K562 (cell line): Measurements from ENCODE around the gene IL1RL1. TPM values are rescaled to one million over a fixed set of nuclear protein-coding genes. Genes with fewer than 3 reads are reported as not detected.

Experiments used
- ATAC-seq: fragments of 200-7000 bp; cut with Tn5 transposase; 3 replicates; pipeline ENCODE4 v1.9.1; 2020; ENCODE audit warnings: moderate library complexity
- BruUV-seq: library from RNA; stranded (reverse); fragments of 400-500 nt; replicated peaks from 2 replicates; lab custom pipeline; 2021; lab: Mats Ljungman, UMichigan
- CTCF ChIA-PET: fragments of 300-600 bp; formaldehyde crosslinking; extraction: SDS; loops from one replicate; lab custom pipeline; 2021; ENCODE audit warnings: low intra/inter-chr PET ratio; lab: Yijun Ruan, JAX
- POLR2A ChIA-PET: fragments of 300-600, 350-650 bp; sonication (Branson Sonifier 250); formaldehyde crosslinking; extraction: SDS; loops from one replicate; lab custom pipeline; 2021; ENCODE audit warnings: antibody characterized with exemption, inconsistent platforms; lab: Yijun Ruan, JAX
- DNase-seq, 4 experiments: peaks; one replicate each; pipeline versions ENCODE4 v3.0.0 to v3.0.0-alpha.2; 2011 to 2018; ENCODE audit warnings: low spot score in 3 of 4, mixed read lengths in 3 of 4; ENCODE audit errors: extremely low read depth in 1 of 4
- FAIRE-seq: peaks from 2 replicates; lab custom pipeline; 2011; peaks lifted over from hg19 to GRCh38; lab: Jason Lieb, UNC
- H2AFZ ChIP-seq: 2 replicates; pipeline ENCODE4 v1.6.0; 2011; ENCODE audit warnings: low read depth, low read length, control low read depth, inconsistent platforms
- H3K27ac ChIP-seq: fragments of 200-600 bp; 3 replicates; pipeline ENCODE4 v1.8.0; 2011; ENCODE audit warnings: low read depth, mild to moderate bottlenecking, control low read depth, inconsistent platforms, low read length, moderate library complexity, mixed read lengths; ENCODE audit errors: extremely low read depth
- H3K27me3 ChIP-seq, 2 experiments: fragments of 300-600 bp in 1 of 2; 2 replicates in 1 of 2; 3 replicates in 1 of 2; pipeline versions ENCODE4 v1.6.0 to v1.8.0; 2011; ENCODE audit warnings: inconsistent platforms in 2 of 2, low read length in 2 of 2, mild to moderate bottlenecking in 1 of 2, mixed read lengths in 1 of 2, moderate library complexity in 1 of 2; ENCODE audit not compliant: control insufficient read depth in 2 of 2, insufficient read depth in 2 of 2
- H3K36me3 ChIP-seq: fragments of 300-600 bp; 3 replicates; pipeline ENCODE4 v1.8.0; 2011; ENCODE audit warnings: mild to moderate bottlenecking, low read length, inconsistent platforms; ENCODE audit not compliant: control insufficient read depth, insufficient read depth
- H3K4me1 ChIP-seq, 2 experiments: fragments of 200-600 bp in 1 of 2; replicated peaks in 1 of 2; 2 replicates in 1 of 2; 3 replicates in 1 of 2; pipeline versions ENCODE4 v1.5.1 to v1.8.0; 2011; ENCODE audit warnings: inconsistent platforms in 2 of 2, low read length in 2 of 2, mild to moderate bottlenecking in 1 of 2, mixed read lengths in 1 of 2, moderate library complexity in 1 of 2; ENCODE audit not compliant: control insufficient read depth in 2 of 2, insufficient read depth in 2 of 2
- H3K4me2 ChIP-seq: 2 replicates; pipeline ENCODE4 v1.6.1; 2011; ENCODE audit warnings: low read length, control low read depth, inconsistent platforms, mixed read lengths; ENCODE audit not compliant: insufficient read depth
- H3K4me3 ChIP-seq: fragments of 200-600 bp; sonication (generic), shearing (Covaris generic); 2 replicates; pipeline ENCODE4 v1.5.1; 2016; ENCODE audit warnings: control low read depth, inconsistent platforms
- H3K79me2 ChIP-seq: fragments of 200-600 bp; 3 replicates; pipeline ENCODE4 v1.8.0; 2011; ENCODE audit warnings: low read length, inconsistent platforms; ENCODE audit not compliant: control insufficient read depth, insufficient read depth
- H3K9ac ChIP-seq, 2 experiments: 2 replicates each; pipeline versions ENCODE4 v1.6.0 to v1.6.1; 2011; ENCODE audit warnings: low read depth in 2 of 2, low read length in 2 of 2, control low read depth in 1 of 2, inconsistent platforms in 1 of 2, mild to moderate bottlenecking in 1 of 2, mixed read lengths in 1 of 2; ENCODE audit not compliant: insufficient read depth in 1 of 2
- H3K9me1 ChIP-seq: one replicate; pipeline ENCODE4 v1.6.0; 2011; ENCODE audit warnings: inconsistent platforms, mild to moderate bottlenecking, low read length, moderate library complexity; ENCODE audit not compliant: control insufficient read depth, insufficient read depth
- H3K9me3 ChIP-seq: replicated peaks from 2 replicates; pipeline ENCODE4 v1.5.1; 2011; ENCODE audit warnings: low read depth, low read length, inconsistent platforms; ENCODE audit not compliant: control insufficient read depth, insufficient read depth
- H4K20me1 ChIP-seq: replicated peaks from 2 replicates; pipeline ENCODE4 v1.6.1; 2011; ENCODE audit warnings: low read length, inconsistent platforms, mixed read lengths; ENCODE audit not compliant: control insufficient read depth, insufficient read depth
- BHLHE40 ChIP-seq: IDR thresholded peaks from 2 replicates; pipeline ENCODE4 v1.6.1; 2011; ENCODE audit warnings: low read length, improper control_type of control experiment
- LCOR ChIP-seq: sonication (generic); formaldehyde crosslinking; IDR thresholded peaks from 2 replicates; pipeline ENCODE4 v1.8.0; 2022; ENCODE audit warnings: mild to moderate bottlenecking, missing genetic modification reagents
- MEIS2 ChIP-seq: fragments of 450-650 bp; IDR thresholded peaks from 2 replicates; pipeline ENCODE4 v1.6.1; 2014; ENCODE audit warnings: mild to moderate bottlenecking; ENCODE audit not compliant: partially characterized antibody
- MIER1 ChIP-seq: fragments of 450-650 bp; IDR thresholded peaks from 2 replicates; pipeline ENCODE4 v1.6.1; 2016; ENCODE audit warnings: antibody characterized with exemption, mild to moderate bottlenecking, low read depth
- MLLT1 ChIP-seq, 2 experiments: fragments of 450-650 bp; IDR thresholded peaks; 2 replicates each; pipeline ENCODE4 v1.6.1; 2016
- MYC ChIP-seq, 2 experiments: fragments of 250-450 bp in 1 of 2; sonication (Bioruptor Pico) in 1 of 2; IDR thresholded peaks; 2 replicates each; pipeline versions ENCODE4 v1.5.1 to v1.6.1; 2012 to 2021; ENCODE audit warnings: low read depth in 2 of 2, borderline replicate concordance in 1 of 2, improper control_type of control experiment in 1 of 2, low read length in 1 of 2, mild to moderate bottlenecking in 1 of 2, moderate library complexity in 1 of 2
- PBX2 ChIP-seq, 2 experiments: IDR thresholded peaks in 1 of 2; conservative IDR thresholded peaks in 1 of 2; 2 replicates each; pipeline ENCODE4 v1.6.1; 2016; ENCODE audit warnings: low read depth in 2 of 2, mild to moderate bottlenecking in 1 of 2, missing compliant biosample characterization in 1 of 2, missing genetic modification characterization in 1 of 2, moderate library complexity in 1 of 2
- RFX1 ChIP-seq: fragments of 450-650 bp; IDR thresholded peaks from 2 replicates; pipeline ENCODE4 v1.6.1; 2016; ENCODE audit warnings: mild to moderate bottlenecking, moderate library complexity
- TSHZ1 ChIP-seq: fragments of 250-450 bp; sonication (Bioruptor Pico); IDR thresholded peaks from 2 replicates; pipeline ENCODE4 v1.4.0; 2020; ENCODE audit warnings: mild to moderate bottlenecking, moderate library complexity
- ZBTB7A ChIP-seq: IDR thresholded peaks from 2 replicates; pipeline ENCODE4 v1.6.1; 2011; ENCODE audit warnings: low read depth, mild to moderate bottlenecking, low read length, moderate library complexity, borderline replicate concordance; ENCODE audit not compliant: control insufficient read depth
- ZNF449 ChIP-seq: fragments of 250-450 bp; sonication (Bioruptor Pico); IDR thresholded peaks from 2 replicates; pipeline ENCODE4 v1.8.0; 2022; ENCODE audit warnings: moderate library complexity, mild to moderate bottlenecking, inconsistent platforms
- ZNF766 ChIP-seq: fragments of 200-800 bp; sonication (Bioruptor generic); conservative IDR thresholded peaks from 2 replicates; pipeline ENCODE4 v1.6.1; 2016; ENCODE audit warnings: missing genetic modification characterization, missing compliant biosample characterization
- WGBS: fragments of 100-300 bp; shearing (Covaris generic); methylation state at CpG from one replicate; pipeline ENCODE4 v1.1.6; 2016; ENCODE audit warnings: low coverage, mixed read lengths; ENCODE audit not compliant: insufficient coverage; ENCODE audit errors: missing lambda C conversion rate; 5-methylcytosine and 5-hydroxymethylcytosine counted together
- in situ Hi-C: fragments of 300-500 bp; cut with MboI; formaldehyde crosslinking; loops from 4 replicates; pipeline ENCODE4 v1.15.0; 2018; ENCODE audit warnings: inconsistent platforms, mixed read lengths
- intact Hi-C: fragments of 100-400 bp; cut with micrococcal nuclease; formaldehyde crosslinking; loops from 2 replicates; pipeline ENCODE4 v1.14.2; 2022
- polyA plus RNA-seq, 8 experiments: library from polyadenylated mRNA; depleted of rRNA in 4 of 8; stranded (reverse) in 5 of 8; unstranded in 3 of 8; fragments of >200 nt; fragmentation: Nextera tagmentation in 2 of 8; fragmentation: Illumina TruSeq in 1 of 8; extraction: Ambion mirVana in 2 of 8; extraction: Trizol in 1 of 8; gene quantifications; 2 replicates each; pipeline versions ENCODE4 v1.2.1 to v1.2.3, GENCODE V29; 2011 to 2014; ENCODE audit warnings: inconsistent platforms in 1 of 8, missing spikeins in 1 of 8
- total RNA-seq, 7 experiments: library from RNA; depleted of rRNA in 6 of 7; stranded (reverse); fragments of >200 nt in 6 of 7; fragmentation: Illumina TruSeq in 2 of 7; extraction: Trizol in 2 of 7; gene quantifications; 2 replicates each; pipeline versions ENCODE4 v1.2.1 to v1.2.3, GENCODE V29; 2011 to 2021; ENCODE audit warnings: low replicate concordance in 1 of 7

The IL1RL1 gene
- total and polyA plus RNA-seq, 9 of the 15 experiments (the other 6 are each of a cell fraction or from before 2014, with no cell fraction given), result 0.06 to 3.3 (median 0.59) TPM

- intact Hi-C loops (no loop called here), in situ Hi-C loops (no loop called here)
- FAIRE-seq (no peak), ATAC-seq (no peak), DNase-seq (no peak)
- no peak overlapping the region for H3K27ac ChIP-seq
- no peak overlapping the region for H2AFZ ChIP-seq
- H3K27me3 ChIP-seq, result peaks cover 0 to 25% of the 10 kb centered on the region in 2 experiments; a peak in 3 of 5 replicates
- no peaks in the 10 kb centered on the region for H4K20me1 ChIP-seq
- H3K4me2 ChIP-seq, result no peak overlapping the region
- ChIA-PET CTCF (no interaction called here), POLR2A (interaction anchor here (0.6 to 0.7 kb wide), 2 partner anchors 11 to 23 kb away, joined by 3 to 5 read pairs; no protein-coding TSS in a partner anchor)
- no peak overlapping the region for H3K4me3 ChIP-seq
- H3K36me3 ChIP-seq, result no peaks in the 10 kb centered on the region
- no peaks in the 10 kb centered on the region; a peak in 1 of 5 replicates for H3K4me1 ChIP-seq
- no peak overlapping the region for H3K9ac ChIP-seq
- H3K79me2 ChIP-seq, result no peaks in the 10 kb centered on the region
- no peaks in the 10 kb centered on the region for H3K9me3 ChIP-seq
- H3K9me1 ChIP-seq, result no peaks in the 10 kb centered on the region
- 50% methylated on average over 1 of the region's 1 CpG for WGBS
- no TSS peak for BruUV-seq
- TF ChIP-seq LCOR (no peak), MEIS2 (peak; percentile 21), ZNF449 (no peak), ZBTB7A (no peak), MIER1 (no peak), TSHZ1 (CRISPR knock-in tag) (no peak), PBX2 (CRISPR knock-in tag; IDR thresholded peaks at IDR 0.05; ENCODE audit: low read depth) (no peak), PBX2 (tag; conservative IDR thresholded peaks at IDR 0.05; ENCODE audit: low read depth) (peak; percentile 79), ZNF766 (CRISPR knock-in tag) (peak; percentile 74), BHLHE40 (no peak), RFX1 (no peak), MYC (IDR thresholded peaks at IDR 0.05; ENCODE audit: low read depth, low read length) (no peak), MYC (CRISPR knock-in tag; IDR thresholded peaks at IDR 0.05; ENCODE audit: borderline replicate concordance, low read depth) (no peak), MLLT1 (IDR thresholded peaks at IDR 0.05) (no peak)
Observed at GRCh38 chr2:102266204-102266603, 45.2 kb upstream of the IL1RL1 start.
